Measurements from ENCODE around the gene ARSB.

DNA sequence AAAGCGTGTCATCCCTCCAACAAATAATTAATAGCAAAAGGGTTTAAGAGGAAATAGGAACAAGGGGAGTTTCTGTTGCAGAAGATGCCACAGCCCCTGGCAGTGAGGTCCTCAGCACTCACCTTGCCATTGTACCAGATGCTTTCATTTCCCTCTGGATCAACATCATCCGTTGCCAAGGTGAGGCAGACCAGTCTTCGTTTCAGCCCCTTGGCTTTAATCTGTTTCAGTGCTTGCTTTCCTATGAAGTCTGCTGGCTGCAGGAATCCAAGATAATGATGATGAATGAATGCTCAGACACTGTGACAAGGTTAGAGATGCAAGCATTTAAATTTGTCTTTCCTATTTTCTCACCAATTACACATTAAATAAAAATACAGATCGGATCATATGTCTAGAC lies 20.0 kb upstream of the ARSB start:
- TF ChIP-seq, protein P1, sequence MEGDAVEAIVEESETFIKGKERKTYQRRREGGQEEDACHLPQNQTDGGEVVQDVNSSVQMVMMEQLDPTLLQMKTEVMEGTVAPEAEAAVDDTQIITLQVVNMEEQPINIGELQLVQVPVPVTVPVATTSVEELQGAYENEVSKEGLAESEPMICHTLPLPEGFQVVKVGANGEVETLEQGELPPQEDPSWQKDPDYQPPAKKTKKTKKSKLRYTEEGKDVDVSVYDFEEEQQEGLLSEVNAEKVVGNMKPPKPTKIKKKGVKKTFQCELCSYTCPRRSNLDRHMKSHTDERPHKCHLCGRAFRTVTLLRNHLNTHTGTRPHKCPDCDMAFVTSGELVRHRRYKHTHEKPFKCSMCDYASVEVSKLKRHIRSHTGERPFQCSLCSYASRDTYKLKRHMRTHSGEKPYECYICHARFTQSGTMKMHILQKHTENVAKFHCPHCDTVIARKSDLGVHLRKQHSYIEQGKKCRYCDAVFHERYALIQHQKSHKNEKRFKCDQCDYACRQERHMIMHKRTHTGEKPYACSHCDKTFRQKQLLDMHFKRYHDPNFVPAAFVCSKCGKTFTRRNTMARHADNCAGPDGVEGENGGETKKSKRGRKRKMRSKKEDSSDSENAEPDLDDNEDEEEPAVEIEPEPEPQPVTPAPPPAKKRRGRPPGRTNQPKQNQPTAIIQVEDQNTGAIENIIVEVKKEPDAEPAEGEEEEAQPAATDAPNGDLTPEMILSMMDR (IDR thresholded peaks at IDR 0.05; ENCODE audit: low read length) = no peak
- no peak for TF ChIP-seq EZH2 (IDR thresholded peaks at IDR 0.05; ENCODE audit: borderline replicate concordance, low read length)

Measured in OCI-LY1 (cell line).